Upper lobe of left lung (tissue), 4 donors: ENCODE results near the gene ZNF436.

ENCODE experiments used
- POLR2A ChIP-seq, 4 donors: fragments of 450-650 bp; IDR thresholded peaks; one replicate each; pipeline ENCODE4 v1.5.1; 2016 to 2017; ENCODE audit warnings: antibody characterized with exemption in 4 of 4, mild to moderate bottlenecking in 2 of 4
- POLR2AphosphoS5 ChIP-seq, 2 donors: sonication (generic); formaldehyde crosslinking; IDR thresholded peaks; one replicate each; pipeline ENCODE4 v1.5.1; 2017; ENCODE audit warnings: antibody characterized with exemption in 2 of 2

GRCh38 chr1:23394181-23394580 lies 24.5 kb upstream of the ZNF436 start:
- TF ChIP-seq POLR2A (IDR thresholded peaks at IDR 0.05): no peak
- TF ChIP-seq POLR2AphosphoS5 (IDR thresholded peaks at IDR 0.05): no peak
